HG03565 (cell line): ENCODE data around the gene SRGN.

ENCODE experiments used
- ATAC-seq: cut with Tn5 transposase; IDR thresholded peaks from one replicate; pipeline ENCODE4 v1.9.1; 2021; ENCODE audit warnings: mild to moderate bottlenecking, moderate library complexity; ENCODE audit not compliant: unreplicated experiment

Gene SRGN

DNA sequence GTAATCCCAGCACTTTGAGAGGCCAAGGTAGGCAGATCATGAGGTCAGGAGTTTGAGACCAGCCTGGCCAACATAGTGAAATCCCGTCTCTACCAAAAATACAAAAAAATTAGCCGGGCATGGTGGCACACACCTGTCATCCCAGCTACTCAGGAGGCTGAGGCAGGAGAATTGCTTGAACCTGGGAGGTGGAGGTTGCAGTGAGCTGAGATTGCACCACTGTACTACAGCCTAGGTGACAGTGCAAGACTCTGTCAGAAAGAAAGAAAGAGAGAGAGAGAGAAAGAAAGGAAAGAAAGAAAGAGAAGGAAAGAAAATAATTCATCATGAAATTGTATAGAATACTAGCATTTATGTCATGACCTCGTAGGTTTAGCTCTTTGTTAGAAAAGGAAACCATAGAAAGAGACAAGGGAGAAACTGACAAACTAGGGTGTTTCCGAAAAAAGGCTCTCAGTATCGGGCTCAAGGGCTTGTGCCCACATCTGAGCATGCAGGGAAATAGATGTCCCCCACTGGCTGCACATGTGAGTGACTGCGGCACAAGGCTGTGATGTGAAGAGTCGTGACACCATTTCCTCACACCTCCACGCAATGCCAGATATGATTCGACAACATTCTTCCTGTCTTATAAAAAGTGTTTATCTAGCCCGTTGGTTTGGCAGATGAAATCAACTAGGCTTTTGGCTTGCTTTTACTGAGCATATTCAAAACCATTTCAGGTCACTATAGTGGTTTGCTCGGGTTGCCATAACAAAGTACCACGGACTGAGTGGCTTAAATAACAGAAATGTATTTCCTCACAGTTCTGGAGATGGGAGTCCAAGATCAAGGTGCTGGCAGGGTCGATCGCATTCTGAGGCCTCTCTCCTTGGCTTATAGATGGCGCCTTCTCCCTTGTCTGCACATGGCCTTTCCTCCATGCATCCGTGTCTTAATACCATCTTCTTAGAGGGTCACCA is 2.0 kb downstream of the SRGN start:
- ATAC-seq: no peak

DNA sequence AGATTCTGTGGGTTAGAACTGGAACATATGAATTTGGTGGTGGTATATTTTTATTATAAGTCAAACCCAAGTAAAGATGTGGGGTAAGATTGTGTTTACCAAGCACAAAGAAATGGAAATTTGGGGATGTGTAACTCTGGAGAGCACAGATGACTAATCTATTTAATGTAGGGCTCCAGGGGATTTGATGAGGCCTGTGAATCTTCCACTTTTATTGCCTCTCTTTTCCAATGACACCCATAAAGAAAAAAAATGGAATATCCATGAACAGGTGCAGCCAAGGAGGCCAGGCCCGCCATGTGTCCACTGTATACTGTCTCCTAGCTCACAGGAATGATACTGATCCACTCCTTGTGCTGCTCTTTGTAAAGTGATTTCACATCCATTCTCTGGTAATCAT is 2.8 kb downstream of the SRGN start:
- ATAC-seq: no peak

GRCh38 chr10:69091143-69091651 is 3.3 kb downstream of the SRGN start:
- no peak for ATAC-seq

GRCh38 chr10:69092959-69093850 is 5.3 kb downstream of the SRGN start:
- ATAC-seq: no peak

- no peak for ATAC-seq
Observed at GRCh38 chr10:69093933-69094332, 6.0 kb downstream of the SRGN start.

GRCh38 chr10:69096045-69096444 is 8.1 kb downstream of the SRGN start:
- ATAC-seq: no peak

DNA sequence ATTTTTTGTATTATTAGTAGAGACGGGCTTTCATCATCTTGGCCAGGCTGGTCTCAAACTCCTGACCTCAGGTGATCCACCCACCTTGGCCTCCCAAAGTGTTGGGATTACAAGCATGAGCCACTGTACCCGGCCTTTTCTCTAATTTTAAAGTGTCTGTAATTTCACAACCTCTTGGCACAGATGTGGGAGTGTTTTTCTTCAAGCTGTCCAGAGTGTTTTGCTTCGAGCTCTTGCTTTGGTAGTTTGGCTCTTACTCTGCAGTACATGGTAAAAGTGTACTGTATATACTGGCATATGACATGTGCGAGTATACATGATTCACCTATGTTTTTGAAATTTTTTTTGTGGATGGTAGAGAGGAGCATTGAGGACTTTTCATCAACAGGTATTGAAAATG is 9.8 kb downstream of the SRGN start:
- ATAC-seq: no peak

- no peak for ATAC-seq
Observed at GRCh38 chr10:69100136-69100872, 12.4 kb downstream of the SRGN start.

DNA sequence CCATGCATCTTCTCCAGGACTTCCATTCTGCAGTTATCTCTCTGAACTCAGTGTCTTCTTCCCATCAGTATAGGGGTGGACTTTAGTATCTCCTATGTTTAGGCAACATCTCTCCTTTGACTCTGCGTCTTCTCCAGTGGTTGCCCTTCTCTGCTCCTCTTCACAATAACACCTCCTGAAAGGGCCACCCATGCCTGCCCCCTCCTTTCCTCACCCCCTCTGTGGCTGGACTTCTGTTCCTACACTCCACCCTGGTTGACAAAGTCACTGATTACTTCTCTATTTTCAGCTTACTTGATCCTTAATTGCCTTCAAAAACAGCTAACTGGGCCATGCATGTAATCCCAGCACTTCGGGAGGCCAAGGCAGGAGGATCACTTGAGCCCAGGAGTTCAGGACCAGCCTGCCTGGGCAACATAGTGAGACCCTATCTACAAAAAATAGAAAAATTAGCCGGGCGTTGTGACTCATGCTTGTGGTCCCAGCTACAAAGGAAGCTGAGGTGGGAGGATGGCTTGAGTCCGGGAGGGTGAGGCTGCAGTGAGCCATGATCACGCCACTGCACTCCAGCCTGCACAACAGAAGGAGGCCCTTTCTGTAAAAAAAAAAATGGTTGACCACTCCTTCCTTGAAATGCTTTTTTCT is 13.7 kb downstream of the SRGN start:
- no peak for ATAC-seq

DNA sequence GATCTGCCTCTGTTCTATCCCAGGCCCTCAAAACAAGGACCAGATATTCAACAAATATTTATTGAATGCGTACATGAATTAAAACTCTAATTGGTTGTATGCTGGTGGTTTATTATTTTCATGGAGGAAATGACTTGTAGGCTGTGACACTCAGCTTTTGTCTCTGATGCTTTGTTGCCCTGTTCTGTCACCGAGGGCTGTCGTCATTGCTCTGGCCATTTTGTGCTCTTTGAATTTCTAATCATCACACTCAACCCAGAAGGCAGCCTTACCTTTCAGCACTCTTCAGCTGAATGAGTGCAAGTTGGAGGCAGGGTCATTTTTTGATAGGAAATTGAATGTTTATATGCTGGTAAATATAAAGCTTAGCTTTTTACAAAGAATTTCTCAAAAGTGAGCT is 14.5 kb downstream of the SRGN start:
- ATAC-seq: no peak

GRCh38 chr10:69103784-69104183 is 15.9 kb downstream of the SRGN start:
- ATAC-seq: no peak

GRCh38 chr10:69104994-69105790 is 17.3 kb downstream of the SRGN start:
- ATAC-seq: no peak

- ATAC-seq: no peak
Observed at GRCh38 chr10:69107176-69107490, 19.2 kb downstream of the SRGN start.

DNA sequence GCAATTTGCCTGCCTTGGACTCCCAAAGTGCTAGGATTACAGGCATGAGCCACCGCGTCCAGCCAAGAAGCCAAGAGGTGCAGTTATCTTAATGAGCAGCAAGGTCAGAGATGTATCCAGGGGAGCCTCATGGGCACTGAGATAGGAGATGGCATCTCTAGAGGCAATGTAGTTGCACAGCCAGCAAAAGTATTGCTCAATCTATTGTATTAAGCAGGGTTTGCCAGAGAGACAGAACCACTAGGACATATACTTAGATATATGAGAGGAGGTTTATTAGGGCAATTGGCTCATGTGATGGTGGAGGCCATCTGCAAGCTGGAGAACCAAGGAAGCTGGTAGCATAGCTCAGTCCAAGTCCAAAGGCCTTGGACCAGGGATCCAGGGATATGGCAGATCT is 19.8 kb downstream of the SRGN start:
- no peak for ATAC-seq

- no peak for ATAC-seq
Observed at GRCh38 chr10:69119896-69120295, 32.0 kb downstream of the SRGN start.

- ATAC-seq: peak; percentile 7
Observed at GRCh38 chr10:69123306-69123746, 35.4 kb downstream of the SRGN start.

DNA sequence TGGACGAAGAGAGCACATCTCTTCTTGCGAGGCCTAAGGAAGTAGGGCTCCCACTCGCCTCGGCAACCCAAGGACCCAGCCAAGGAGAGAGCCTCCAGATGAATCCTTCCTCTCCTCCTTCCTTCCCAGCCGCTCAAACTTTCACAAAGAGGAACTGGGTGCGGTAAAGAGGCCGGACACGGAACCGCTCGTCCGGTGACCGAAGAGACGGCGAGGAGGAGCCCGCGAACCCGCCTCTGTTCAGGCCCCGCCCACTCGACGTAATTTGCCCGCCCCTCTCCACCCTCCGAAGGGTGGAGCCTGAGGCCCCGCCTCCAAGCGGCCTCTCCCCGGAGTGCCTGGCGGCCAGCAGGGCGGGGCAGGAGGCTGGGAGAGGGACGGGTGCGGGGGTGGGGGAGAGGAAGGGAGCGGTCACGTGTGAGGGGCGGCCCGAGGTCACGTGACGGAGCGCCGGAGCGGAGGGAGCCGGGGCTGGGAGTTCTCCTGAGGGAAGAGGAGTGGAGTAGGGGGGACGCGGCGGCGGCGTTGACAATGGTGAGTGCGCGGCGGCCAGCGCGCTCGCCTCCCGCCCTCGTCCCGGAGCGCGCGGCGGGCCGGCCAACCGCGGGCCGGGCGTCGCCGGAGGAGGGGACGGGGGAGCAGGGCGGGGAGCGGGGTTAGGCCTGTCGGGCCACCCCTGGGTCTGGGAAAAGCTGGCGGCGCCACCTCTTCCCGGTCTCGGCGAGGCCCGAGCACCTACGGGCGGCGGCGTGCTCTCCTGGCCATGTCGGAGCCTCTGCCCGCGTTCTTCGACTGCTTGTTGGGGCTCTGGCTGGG is 36.1 kb downstream of the SRGN start, which contains the start of gene VPS26A:
VPS26A (plus strand) TSS at position 432 of the 816 bp plus-strand sequence; CDS start at position 532, 100 bp downstream.
- peak; percentile 70 for ATAC-seq

DNA sequence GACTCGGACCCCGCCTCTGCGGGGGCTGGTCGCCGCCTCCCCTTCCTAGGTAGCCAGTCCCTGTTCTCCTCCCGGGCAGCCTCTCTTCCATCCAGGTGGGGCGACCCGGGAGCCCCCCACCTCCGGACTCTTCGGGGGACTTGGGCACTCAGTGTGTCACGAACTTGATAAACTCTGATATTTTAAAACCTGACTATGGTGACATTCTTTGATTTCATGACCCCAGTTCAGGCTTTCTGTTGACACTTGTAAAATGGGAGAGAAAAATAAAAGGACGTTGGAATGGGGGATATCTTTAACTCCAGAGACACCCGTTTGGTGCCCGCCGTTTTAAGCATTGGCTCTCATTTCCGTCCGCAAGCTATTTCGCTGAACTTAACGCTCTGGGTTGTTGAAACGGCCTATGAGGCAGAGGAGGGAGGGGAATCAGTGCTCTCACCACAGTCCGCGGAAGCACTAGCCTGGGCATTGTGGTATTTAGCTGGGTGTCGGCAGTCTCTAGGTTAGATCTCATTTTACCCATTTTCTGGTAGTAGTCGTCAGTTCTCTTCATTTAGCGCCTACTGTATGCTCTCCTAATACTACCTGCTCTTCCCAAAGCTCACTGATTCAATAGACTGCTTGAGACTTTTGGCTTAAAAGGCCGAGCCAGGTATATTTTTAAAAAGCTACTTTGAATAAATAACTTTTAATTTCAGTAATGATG is 36.8 kb downstream of the SRGN start:
- ATAC-seq: peak; percentile 29
